Natural killer cell (primary cell): ENCODE measurements around the gene SELP. TPM values are rescaled to one million over a fixed set of nuclear protein-coding genes. Genes with fewer than 3 reads are reported as not detected.

Experiments
- ATAC-seq, 3 donors: fragments of 150-1000 bp in 2 of 3; fragments of 200-7000 bp in 1 of 3; cut with Tn5 transposase; 1 replicate in 1 of 3; 2 replicates in 2 of 3; pipeline ENCODE4 v1.10.0; 2021; ENCODE audit warnings: mild to moderate bottlenecking in 2 of 3, moderate library complexity in 2 of 3
- DNase-seq, 2 donors: peaks; one replicate each; pipeline versions ENCODE4 v3.0.0 to v3.0.0-alpha.2; 2013 to 2021; ENCODE audit warnings: mixed read lengths in 1 of 2
- H3K27ac ChIP-seq: one replicate; pipeline ENCODE4 v1.5.1; 2013; ENCODE audit warnings: mild to moderate bottlenecking, low read length
- H3K27me3 ChIP-seq: one replicate; pipeline ENCODE4 v1.6.1; 2013; ENCODE audit warnings: low read length; ENCODE audit not compliant: control insufficient read depth, insufficient read depth
- H3K36me3 ChIP-seq: one replicate; pipeline ENCODE4 v1.6.1; 2013; ENCODE audit warnings: low read length; ENCODE audit not compliant: control insufficient read depth, insufficient read depth
- H3K4me1 ChIP-seq: one replicate; pipeline ENCODE4 v1.6.1; 2013; ENCODE audit warnings: low read length; ENCODE audit not compliant: control insufficient read depth, insufficient read depth
- H3K4me3 ChIP-seq: one replicate; pipeline ENCODE4 v1.5.1; 2013; ENCODE audit warnings: low read length
- H3K9me3 ChIP-seq: one replicate; pipeline ENCODE4 v1.6.1; 2013; ENCODE audit warnings: low read length; ENCODE audit not compliant: control insufficient read depth, insufficient read depth
- H3K27ac Mint-ChIP-seq, 2 donors: one replicate each; pipeline ENCODE4 v1.8.0; 2022; ENCODE audit warnings: mild to moderate bottlenecking in 2 of 2, mixed read lengths in 2 of 2, moderate library complexity in 1 of 2
- H3K27me3 Mint-ChIP-seq, 2 donors: one replicate each; pipeline ENCODE4 v1.8.0; 2022; ENCODE audit warnings: low read depth in 2 of 2, mixed read lengths in 2 of 2
- H3K36me3 Mint-ChIP-seq: one replicate; pipeline ENCODE4 v1.8.0; 2022; ENCODE audit warnings: mixed read lengths
- H3K4me1 Mint-ChIP-seq, 2 donors: one replicate each; pipeline ENCODE4 v1.8.0; 2022; ENCODE audit warnings: mixed read lengths in 2 of 2
- H3K4me3 Mint-ChIP-seq: one replicate; pipeline ENCODE4 v1.8.0; 2022; ENCODE audit warnings: mild to moderate bottlenecking, moderate library complexity, mixed read lengths
- H3K9me3 Mint-ChIP-seq, 2 donors: one replicate each; pipeline ENCODE4 v1.8.0; 2022; ENCODE audit warnings: mixed read lengths in 2 of 2
- WGBS: methylation state at CpG from one replicate; pipeline ENCODE4 v1.1.7; 2013; ENCODE audit warnings: missing lambda C conversion rate; ENCODE audit not compliant: insufficient coverage; 5-methylcytosine and 5-hydroxymethylcytosine counted together
- intact Hi-C: fragments of 100-400 bp; cut with micrococcal nuclease; formaldehyde crosslinking; loops from one replicate; pipeline ENCODE4 v1.14.2; 2022
- total RNA-seq, 4 donors: library from RNA; stranded (reverse); fragments of 120-200 nt in 1 of 4; gene quantifications; one replicate each; pipeline versions ENCODE4 v1.2.3 to v1.2.4, GENCODE V29; 2013 to 2022
- TF ChIP-seq, protein P1 (sequence below): fragments of 200-600 bp; IDR thresholded peaks from one replicate; pipeline ENCODE4 v1.8.0; 2022; ENCODE audit warnings: antibody characterized with exemption

SELP gene
- total RNA-seq, 3 donors from 2014 or later (not counting 1 experiment from before 2014, with no cell fraction given) = 1.5 to 5.4 (median 2.5) TPM

DNA sequence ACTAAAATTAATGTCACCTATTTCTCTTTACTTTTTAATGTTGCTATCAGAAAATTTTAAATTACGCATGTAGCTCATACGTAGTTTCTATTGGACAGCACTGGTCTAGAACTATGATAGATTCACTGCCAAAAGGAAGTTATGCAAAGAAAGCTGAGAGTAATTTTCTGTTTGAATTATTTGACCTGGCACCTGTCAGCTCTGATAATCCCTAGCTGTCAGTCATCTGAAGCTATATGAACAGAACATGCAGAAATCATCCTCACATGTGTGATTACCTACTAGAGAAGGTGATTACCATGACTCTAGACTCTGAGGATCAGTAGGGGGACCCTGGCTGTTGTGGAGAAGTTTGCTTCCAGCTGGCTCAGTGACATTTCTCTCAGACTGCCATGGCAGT lies 84.5 kb downstream of the SELP start:
- H3K4me1 Mint-ChIP-seq = peaks cover 0 to 4% of the 10 kb centered on the region in 2 donors
- H3K27me3 ChIP-seq = peaks cover 3% of the 10 kb centered on the region
- H3K27ac ChIP-seq = no peak overlapping the region
- 93% methylated on average over 2 of the region's 2 CpGs for whole genome bisulfite sequencing
- H3K4me3 Mint-ChIP-seq = no peak overlapping the region
- H3K36me3 ChIP-seq = no peaks in the 10 kb centered on the region
- H3K4me3 ChIP-seq = no peak overlapping the region
- intact Hi-C loops = loop anchor here (5.0 kb wide), 1 partner anchor 78 kb away; no protein-coding TSS in a partner anchor
- H3K27me3 Mint-ChIP-seq = peaks cover 13 to 22% of the 10 kb centered on the region in 2 donors
- no peaks in the 10 kb centered on the region for H3K36me3 Mint-ChIP-seq
- TF ChIP-seq, protein P1, sequence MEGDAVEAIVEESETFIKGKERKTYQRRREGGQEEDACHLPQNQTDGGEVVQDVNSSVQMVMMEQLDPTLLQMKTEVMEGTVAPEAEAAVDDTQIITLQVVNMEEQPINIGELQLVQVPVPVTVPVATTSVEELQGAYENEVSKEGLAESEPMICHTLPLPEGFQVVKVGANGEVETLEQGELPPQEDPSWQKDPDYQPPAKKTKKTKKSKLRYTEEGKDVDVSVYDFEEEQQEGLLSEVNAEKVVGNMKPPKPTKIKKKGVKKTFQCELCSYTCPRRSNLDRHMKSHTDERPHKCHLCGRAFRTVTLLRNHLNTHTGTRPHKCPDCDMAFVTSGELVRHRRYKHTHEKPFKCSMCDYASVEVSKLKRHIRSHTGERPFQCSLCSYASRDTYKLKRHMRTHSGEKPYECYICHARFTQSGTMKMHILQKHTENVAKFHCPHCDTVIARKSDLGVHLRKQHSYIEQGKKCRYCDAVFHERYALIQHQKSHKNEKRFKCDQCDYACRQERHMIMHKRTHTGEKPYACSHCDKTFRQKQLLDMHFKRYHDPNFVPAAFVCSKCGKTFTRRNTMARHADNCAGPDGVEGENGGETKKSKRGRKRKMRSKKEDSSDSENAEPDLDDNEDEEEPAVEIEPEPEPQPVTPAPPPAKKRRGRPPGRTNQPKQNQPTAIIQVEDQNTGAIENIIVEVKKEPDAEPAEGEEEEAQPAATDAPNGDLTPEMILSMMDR = no peak
- no peaks in the 10 kb centered on the region for H3K4me1 ChIP-seq
- no peak overlapping the region for H3K27ac Mint-ChIP-seq
- H3K9me3 ChIP-seq = no peaks in the 10 kb centered on the region
- DNase-seq (no peak), ATAC-seq (no peak)
- no peaks in the 10 kb centered on the region for H3K9me3 Mint-ChIP-seq

DNA sequence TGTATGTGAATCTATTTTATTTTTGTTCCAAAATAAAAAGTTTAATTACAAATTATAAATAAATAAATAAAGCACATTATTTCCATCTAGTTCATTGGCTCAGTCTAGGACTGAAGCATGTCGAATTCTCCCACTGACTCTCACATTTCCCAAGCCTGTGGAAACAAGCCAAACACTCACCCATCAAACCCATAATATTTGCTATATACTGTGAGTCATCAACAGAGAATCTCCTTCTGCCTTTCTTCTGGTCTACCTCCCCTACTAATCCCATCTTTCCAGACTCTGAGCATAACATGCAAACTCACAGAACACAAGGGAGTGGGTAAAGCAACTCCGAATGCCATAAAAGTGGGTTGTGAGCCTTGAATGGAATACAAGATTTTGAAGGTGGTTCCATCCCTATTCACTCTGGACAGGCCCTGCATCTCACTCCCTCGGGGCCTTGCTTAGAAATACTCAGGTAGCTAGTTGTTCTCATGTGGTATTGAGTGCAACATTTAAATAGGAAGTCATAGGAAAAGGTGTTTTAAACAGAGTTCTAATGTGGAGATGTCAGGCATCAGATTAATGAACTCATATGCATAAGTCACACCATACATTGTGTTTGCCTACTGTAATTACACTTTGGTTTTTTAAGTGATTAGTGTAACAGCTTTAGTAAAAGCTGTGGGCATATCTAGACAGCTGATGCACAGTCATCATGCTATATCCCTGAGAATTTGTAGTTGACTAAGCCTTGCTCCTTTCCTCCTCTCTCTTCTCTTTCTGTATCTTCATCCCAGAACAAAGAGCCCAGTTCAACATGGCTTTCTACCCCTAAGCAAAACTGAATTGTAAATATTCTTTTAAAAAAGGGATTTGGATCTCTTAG lies 90.7 kb downstream of the SELP start:
- H3K36me3 Mint-ChIP-seq = no peaks in the 10 kb centered on the region
- H3K9me3 Mint-ChIP-seq = no peaks in the 10 kb centered on the region
- DNase-seq (no peak), ATAC-seq (no peak)
- no peaks in the 10 kb centered on the region for H3K9me3 ChIP-seq
- H3K27ac Mint-ChIP-seq = no peak overlapping the region
- H3K4me3 Mint-ChIP-seq = no peak overlapping the region
- H3K4me1 ChIP-seq = no peaks in the 10 kb centered on the region
- TF ChIP-seq, protein P1 = no peak
- WGBS = 82% methylated on average over 3 of the region's 3 CpGs
- H3K27me3 ChIP-seq = peaks cover 5% of the 10 kb centered on the region
- intact Hi-C loops = no loop called here
- H3K4me3 ChIP-seq = no peak overlapping the region
- no peak overlapping the region for H3K27ac ChIP-seq
- H3K27me3 Mint-ChIP-seq = peaks cover 14 to 21% of the 10 kb centered on the region in 2 donors
- no peaks in the 10 kb centered on the region for H3K36me3 ChIP-seq
- no peaks in the 10 kb centered on the region for H3K4me1 Mint-ChIP-seq

Other genes with a start within 250 kb of the SELP start
- gene CCDC181, start 202.7 kb downstream of the SELP start, total RNA-seq = not detected
- gene SLC19A2, start 144.2 kb downstream of the SELP start, total RNA-seq = 1 to 10 TPM; 5.0 to 6.3 (median 5.3) TPM
- gene F5, start 43.6 kb downstream of the SELP start, total RNA-seq = 1 to 10 TPM in 1 of 3 donors, under 1 TPM in 2; 0.02 to 1.7 (median 0.45) TPM
- 100 to 1,000 TPM; 149 to 190 (median 165) TPM for gene SELL, start 81.5 kb upstream of the SELP start, total RNA-seq
- gene SELE, start 104.0 kb upstream of the SELP start, total RNA-seq = not detected
- gene METTL18, start 164.8 kb upstream of the SELP start, total RNA-seq = 1 to 10 TPM; 4.9 to 10.0 (median 7.2) TPM